WTC11 (cell line): ENCODE measurements around the gene FLT4. TPM values are rescaled to one million over a fixed set of nuclear protein-coding genes. Genes with fewer than 3 reads are reported as not detected.

Experiments used
- ATAC-seq: fragments of 200-7000 bp; cut with Tn5 transposase; 2 replicates; pipeline ENCODE4 v1.10.0; 2021; ENCODE audit warnings: mild to moderate bottlenecking, moderate library complexity
- CTCF ChIA-PET: fragments of 300-600 bp; sonication (Branson Sonifier 250); formaldehyde crosslinking; loops from one replicate; lab custom pipeline; 2021; ENCODE audit warnings: antibody characterized with exemption; lab: Charles Lee
- POLR2A ChIA-PET: fragments of 350-600 bp; sonication (Branson Sonifier 250); formaldehyde crosslinking; loops from one replicate; lab custom pipeline; 2021; ENCODE audit warnings: antibody characterized with exemption; lab: Charles Lee
- DNase-seq: peaks from one replicate; pipeline ENCODE4 v3.0.0; 2021; ENCODE audit warnings: low spot score
- H3K27ac Mint-ChIP-seq: 2 replicates; pipeline ENCODE4 v1.8.0; 2021; ENCODE audit warnings: mixed read lengths
- H3K27me3 Mint-ChIP-seq: 2 replicates; pipeline ENCODE4 v1.8.0; 2021; ENCODE audit warnings: low read depth, mild to moderate bottlenecking, moderate library complexity, mixed read lengths
- H3K36me3 Mint-ChIP-seq: 2 replicates; pipeline ENCODE4 v1.8.0; 2021; ENCODE audit warnings: mixed read lengths
- H3K4me1 Mint-ChIP-seq: 2 replicates; pipeline ENCODE4 v1.8.0; 2022; ENCODE audit warnings: mixed read lengths
- H3K4me3 Mint-ChIP-seq: 2 replicates; pipeline ENCODE4 v1.8.0; 2021; ENCODE audit warnings: mild to moderate bottlenecking, moderate library complexity, mixed read lengths
- H3K9me3 Mint-ChIP-seq: 2 replicates; pipeline ENCODE4 v1.8.0; 2021; ENCODE audit warnings: mixed read lengths
- AR ChIP-seq: fragments of 250-450 bp; sonication (Bioruptor Pico); IDR thresholded peaks from 2 replicates; pipeline ENCODE4 v1.9.0; 2021; ENCODE audit warnings: mild to moderate bottlenecking
- ATF2 ChIP-seq: sonication (generic); formaldehyde crosslinking; IDR thresholded peaks from 2 replicates; pipeline ENCODE4 v1.8.1; 2022; ENCODE audit warnings: low read depth, missing genetic modification reagents, borderline replicate concordance
- CBFB ChIP-seq: sonication (generic); formaldehyde crosslinking; IDR thresholded peaks from 2 replicates; pipeline ENCODE4 v1.8.1; 2022; ENCODE audit warnings: mild to moderate bottlenecking, low read depth, missing genetic modification reagents
- E2F1 ChIP-seq: sonication (generic); formaldehyde crosslinking; IDR thresholded peaks from 2 replicates; pipeline ENCODE4 v1.8.0; 2022; ENCODE audit warnings: mild to moderate bottlenecking, missing genetic modification reagents
- E2F4 ChIP-seq: sonication (generic); formaldehyde crosslinking; IDR thresholded peaks from 2 replicates; pipeline ENCODE4 v1.8.1; 2022; ENCODE audit warnings: low read depth, mild to moderate bottlenecking, moderate library complexity, missing genetic modification reagents, borderline replicate concordance
- GABPB1 ChIP-seq: sonication (generic); formaldehyde crosslinking; IDR thresholded peaks from 2 replicates; pipeline ENCODE4 v1.8.1; 2023; ENCODE audit warnings: mild to moderate bottlenecking, missing genetic modification reagents
- JAZF1 ChIP-seq: fragments of 250-450 bp; sonication (Bioruptor Pico); IDR thresholded peaks from 2 replicates; pipeline ENCODE4 v1.9.0; 2021; ENCODE audit warnings: moderate library complexity, mild to moderate bottlenecking, inconsistent platforms
- JUN ChIP-seq: sonication (generic); formaldehyde crosslinking; IDR thresholded peaks from 2 replicates; pipeline ENCODE4 v1.8.0; 2023; ENCODE audit warnings: mild to moderate bottlenecking, missing genetic modification reagents
- MLX ChIP-seq: sonication (generic); formaldehyde crosslinking; IDR thresholded peaks from 2 replicates; pipeline ENCODE4 v1.8.1; 2023; ENCODE audit warnings: mild to moderate bottlenecking, missing genetic modification reagents, moderate library complexity
- OVOL2 ChIP-seq: fragments of 250-450 bp; sonication (Bioruptor Pico); IDR thresholded peaks from 2 replicates; pipeline ENCODE4 v1.9.0; 2021; ENCODE audit warnings: mild to moderate bottlenecking, borderline replicate concordance
- SOX15 ChIP-seq: fragments of 250-450 bp; sonication (Bioruptor Pico); IDR thresholded peaks from 2 replicates; pipeline ENCODE4 v1.9.0; 2021; ENCODE audit warnings: mild to moderate bottlenecking
- USF1 ChIP-seq: sonication (generic); formaldehyde crosslinking; IDR thresholded peaks from 2 replicates; pipeline ENCODE4 v1.8.0; 2022; ENCODE audit warnings: mild to moderate bottlenecking, missing genetic modification reagents
- total RNA-seq: library from RNA; stranded (reverse); gene quantifications from 3 replicates; pipeline ENCODE4 v1.2.3, GENCODE V29; 2021

FLT4 gene
- total RNA-seq, 1 experiment from 2014 or later = 12.4 TPM

- TF ChIP-seq AR (CRISPR knock-in tag) (no peak), JUN (CRISPR knock-in tag) (no peak), MLX (no peak), USF1 (CRISPR knock-in tag) (no peak)
Observed at GRCh38 chr5:180622910-180623309, 26.5 kb downstream of the FLT4 start (continued).

- ChIA-PET POLR2A (no interaction called here), CTCF (interaction anchor here (0.7 to 1.1 kb wide), 3 partner anchors 10 to 289 kb away, joined by 3 to 6 read pairs (median 5); no protein-coding TSS in a partner anchor)
Observed at GRCh38 chr5:180621311-180621710, 28.1 kb downstream of the FLT4 start.

GRCh38 chr5:180620014-180620413 is 29.4 kb downstream of the FLT4 start:
- TF ChIP-seq OVOL2 (CRISPR knock-in tag) = no peak
- no peak for DNase-seq
- no peak overlapping the region; the same call in 1 of the 2 replicates for H3K4me3 Mint-ChIP-seq
- H3K9me3 Mint-ChIP-seq = no peaks in the 10 kb centered on the region
- peaks cover 16% of the 10 kb centered on the region for H3K27me3 Mint-ChIP-seq
- peaks cover 2% of the 10 kb centered on the region; the same call in 1 of the 2 replicates for H3K4me1 Mint-ChIP-seq
- no peak overlapping the region for H3K27ac Mint-ChIP-seq
- ChIA-PET POLR2A (interaction anchor here (1.7 kb wide), 1 partner anchor 27 kb away, joined by 6 read pairs; no protein-coding TSS in a partner anchor), CTCF (interaction anchor here (0.9 to 2.5 kb wide), 31 partner anchors 10 to 537 kb away, joined by 3 to 56 read pairs (median 10); partner anchors contain the start of gene FLT4)
- no peak for ATAC-seq
- no peaks in the 10 kb centered on the region for H3K36me3 Mint-ChIP-seq

More at GRCh38 chr5:180621311-180621710, 28.1 kb downstream of the FLT4 start:
- H3K27me3 Mint-ChIP-seq = peaks cover 14% of the 10 kb centered on the region
- H3K27ac Mint-ChIP-seq = no peak overlapping the region
- TF ChIP-seq SOX15 = no peak
- no peak for TF ChIP-seq GABPB1 (CRISPR knock-in tag)
- TF ChIP-seq ATF2 = no peak
- TF ChIP-seq CBFB (CRISPR knock-in tag) = no peak
- no peak for TF ChIP-seq E2F4 (CRISPR knock-in tag)
- no peak for TF ChIP-seq E2F1 (CRISPR knock-in tag)
- no peak for TF ChIP-seq JAZF1 (CRISPR knock-in tag)
- H3K4me1 Mint-ChIP-seq = peaks cover 2% of the 10 kb centered on the region; the same call in 1 of the 2 replicates
- H3K36me3 Mint-ChIP-seq = no peaks in the 10 kb centered on the region
- DNase-seq (no peak), ATAC-seq (no peak)
- no peak overlapping the region for H3K4me3 Mint-ChIP-seq
- no peaks in the 10 kb centered on the region for H3K9me3 Mint-ChIP-seq
